ENCODE data around the gene C1GALT1C1L. TPM values are rescaled to one million over a fixed set of nuclear protein-coding genes. Genes with fewer than 3 reads are reported as not detected.

Gene C1GALT1C1L
- total and polyA plus RNA-seq, 2 of the 13 experiments (the other 11 are each of a cell fraction or from before 2014, with no cell fraction given) = 1.3 to 2.4 TPM

- in situ Hi-C loops (cut with HindIII; ENCODE audit: extremely low pct_ligation_motif_present, low pct_unique_long_range_greater_than_20kb) = no loop called here
- POLR2A ChIA-PET = interaction anchor here (0.8 kb wide), 1 partner anchor 120 kb away, joined by 3 read pairs; the partner anchor contains the start of gene THADA
- no peak for ATAC-seq
These were observed 39.3 kb upstream of the C1GALT1C1L start for GRCh38 chr2:43715300-43716098.

GRCh38 chr2:43714164-43714563 lies 37.9 kb upstream of the C1GALT1C1L start:
- POLR2A ChIA-PET = no interaction called here

More at GRCh38 chr2:43715300-43716098, 39.3 kb upstream of the C1GALT1C1L start:
- TF ChIP-seq ZNF615 (CRISPR knock-in tag; IDR thresholded peaks at IDR 0.05; ENCODE audit: borderline replicate concordance) = no peak
- TF ChIP-seq ZNF44 (CRISPR knock-in tag; IDR thresholded peaks at IDR 0.05) = no peak
- no peak for FAIRE-seq
- intact Hi-C loops (cut with micrococcal nuclease; ENCODE audit: unreplicated experiment) = no loop called here
- Histone ChIP-seq H3K4me2 (ENCODE audit: low read depth, low read length) (no peak overlapping the region), H3K4me3 (replicated peaks in 1 of 3; ENCODE audit: insufficient read depth in 1 of 3, low read depth in 2 of 3, low read length in 3 of 3) (no peak overlapping the region), H3K27ac (ENCODE audit: extremely low read length, insufficient read depth, low read length) (no peak overlapping the region), H3K4me1 (ENCODE audit: insufficient read depth, low read length) (no peaks in the 10 kb centered on the region), H2AFZ (ENCODE audit: low read length) (no peak overlapping the region), H4K20me1 (ENCODE audit: insufficient read depth, low read length) (no peaks in the 10 kb centered on the region), H3K27me3 (ENCODE audit: control insufficient read depth in 1 of 2, insufficient read depth in 2 of 2, low read length in 2 of 2) (no peaks in the 10 kb centered on the region), H3K36me3 (replicated peaks in 1 of 2; ENCODE audit: control insufficient read depth in 1 of 2, insufficient read depth in 2 of 2, low read length in 2 of 2) (no peaks in the 10 kb centered on the region), H3K79me2 (ENCODE audit: insufficient read depth, low read length) (no peaks in the 10 kb centered on the region), H3K9ac (ENCODE audit: insufficient read depth, low read depth, low read length) (no peak overlapping the region), H3K9me3 (ENCODE audit: low read length) (no peaks in the 10 kb centered on the region)
- CTCF ChIA-PET (ENCODE audit: low intra/inter-chr PET ratio, low total read pairs) = no interaction called here
- WGBS (ENCODE audit: low lambda C conversion rate) = 60% methylated on average over 4 of the region's 4 CpGs
- no TSS peak for BruUV-seq (replicated peaks)
- DNase-seq (ENCODE audit: low spot score) = no peak

More at GRCh38 chr2:43714164-43714563, 37.9 kb upstream of the C1GALT1C1L start:
- Histone ChIP-seq H3K27me3 (ENCODE audit: control insufficient read depth in 1 of 2, insufficient read depth in 2 of 2, low read length in 2 of 2) (no peaks in the 10 kb centered on the region), H3K4me3 (replicated peaks in 1 of 3; ENCODE audit: insufficient read depth in 1 of 3, low read depth in 2 of 3, low read length in 3 of 3) (no peak overlapping the region), H3K9ac (ENCODE audit: insufficient read depth, low read depth, low read length) (no peak overlapping the region), H3K4me2 (ENCODE audit: low read depth, low read length) (no peak overlapping the region), H3K79me2 (ENCODE audit: insufficient read depth, low read length) (no peaks in the 10 kb centered on the region), H3K9me3 (ENCODE audit: low read length) (no peaks in the 10 kb centered on the region), H3K4me1 (ENCODE audit: insufficient read depth, low read length) (no peaks in the 10 kb centered on the region), H3K36me3 (replicated peaks in 1 of 2; ENCODE audit: control insufficient read depth in 1 of 2, insufficient read depth in 2 of 2, low read length in 2 of 2) (no peaks in the 10 kb centered on the region), H3K27ac (ENCODE audit: extremely low read length, insufficient read depth, low read length) (no peak overlapping the region), H4K20me1 (ENCODE audit: insufficient read depth, low read length) (no peaks in the 10 kb centered on the region), H2AFZ (ENCODE audit: low read length) (no peak overlapping the region)
- ATAC-seq (no peak), FAIRE-seq (no peak), DNase-seq (ENCODE audit: low spot score) (no peak)
- in situ Hi-C loops (cut with HindIII; ENCODE audit: extremely low pct_ligation_motif_present, low pct_unique_long_range_greater_than_20kb) = no loop called here
- CTCF ChIA-PET (ENCODE audit: low intra/inter-chr PET ratio, low total read pairs) = no interaction called here
- 68% methylated on average over 2 of the region's 2 CpGs for WGBS (ENCODE audit: low lambda C conversion rate)
- no TSS peak for BruUV-seq (replicated peaks)
- TF ChIP-seq ZNF24 (IDR thresholded peaks at IDR 0.05) (no peak), CBX1 (IDR thresholded peaks at IDR 0.05; ENCODE audit: low read depth) (no peak), MAFK (conservative IDR thresholded peaks at IDR 0.05 in 1 of 2, IDR thresholded peaks at IDR 0.05 in 1 of 2; ENCODE audit: low read length in 2 of 2) (no peak), ZNF44 (CRISPR knock-in tag; IDR thresholded peaks at IDR 0.05) (no peak), JUNB (CRISPR knock-in tag; IDR thresholded peaks at IDR 0.05; ENCODE audit: borderline replicate concordance) (no peak), CTCF (CRISPR knock-in tag; IDR thresholded peaks at IDR 0.05) (no peak)
- intact Hi-C loops (cut with micrococcal nuclease; ENCODE audit: unreplicated experiment) = loop anchor here (5.0 kb wide), 1 partner anchor 1212 kb away; no protein-coding TSS in a partner anchor
